Transverse colon (tissue), 4 donors: ENCODE measurements around the gene RNF25.

Experiments used
- EP300 ChIP-seq: sonication (generic); formaldehyde crosslinking; IDR thresholded peaks from one replicate; pipeline ENCODE4 v1.6.1; 2017; ENCODE audit warnings: antibody characterized with exemption, low read depth
- POLR2A ChIP-seq: fragments of 450-650 bp; IDR thresholded peaks from one replicate; pipeline ENCODE4 v1.6.1; 2016; ENCODE audit warnings: antibody characterized with exemption, mild to moderate bottlenecking, moderate library complexity
- POLR2AphosphoS5 ChIP-seq, 3 donors: sonication (generic); formaldehyde crosslinking; IDR thresholded peaks; one replicate each; pipeline ENCODE4 v1.6.1; 2016; ENCODE audit warnings: antibody characterized with exemption in 3 of 3
- TF ChIP-seq, protein P1 (sequence below), 5 experiments: fragments of 200-600 bp in 3 of 5; fragments of 450-650 bp in 2 of 5; sonication (generic) in 3 of 5; IDR thresholded peaks; 1 replicate in 2 of 5; 2 replicates in 3 of 5; pipeline ENCODE4 v1.5.1; 2016 to 2017; ENCODE audit warnings: antibody characterized with exemption in 5 of 5, inconsistent platforms in 3 of 5, mild to moderate bottlenecking in 2 of 5, moderate library complexity in 1 of 5

DNA sequence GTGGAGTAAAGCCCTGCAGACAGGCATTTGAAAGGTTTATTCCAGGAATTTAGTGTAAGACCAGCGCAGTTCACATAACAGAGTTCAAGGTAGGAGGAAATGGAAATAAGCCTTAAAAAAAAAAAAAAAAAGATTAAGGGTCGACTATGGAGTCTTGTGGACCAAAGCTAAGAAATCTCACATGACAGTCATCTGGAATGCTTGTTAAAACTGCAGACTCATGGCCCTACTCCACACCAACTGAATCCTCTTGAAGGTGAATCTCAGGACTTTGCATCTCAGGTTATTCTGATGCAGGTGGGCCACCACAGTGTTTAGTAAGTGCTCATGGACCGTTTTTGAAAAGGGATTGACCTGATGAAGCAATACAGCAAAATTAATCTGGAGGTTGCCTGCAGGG is 47.7 kb upstream of the RNF25 start:
- TF ChIP-seq, protein P1, sequence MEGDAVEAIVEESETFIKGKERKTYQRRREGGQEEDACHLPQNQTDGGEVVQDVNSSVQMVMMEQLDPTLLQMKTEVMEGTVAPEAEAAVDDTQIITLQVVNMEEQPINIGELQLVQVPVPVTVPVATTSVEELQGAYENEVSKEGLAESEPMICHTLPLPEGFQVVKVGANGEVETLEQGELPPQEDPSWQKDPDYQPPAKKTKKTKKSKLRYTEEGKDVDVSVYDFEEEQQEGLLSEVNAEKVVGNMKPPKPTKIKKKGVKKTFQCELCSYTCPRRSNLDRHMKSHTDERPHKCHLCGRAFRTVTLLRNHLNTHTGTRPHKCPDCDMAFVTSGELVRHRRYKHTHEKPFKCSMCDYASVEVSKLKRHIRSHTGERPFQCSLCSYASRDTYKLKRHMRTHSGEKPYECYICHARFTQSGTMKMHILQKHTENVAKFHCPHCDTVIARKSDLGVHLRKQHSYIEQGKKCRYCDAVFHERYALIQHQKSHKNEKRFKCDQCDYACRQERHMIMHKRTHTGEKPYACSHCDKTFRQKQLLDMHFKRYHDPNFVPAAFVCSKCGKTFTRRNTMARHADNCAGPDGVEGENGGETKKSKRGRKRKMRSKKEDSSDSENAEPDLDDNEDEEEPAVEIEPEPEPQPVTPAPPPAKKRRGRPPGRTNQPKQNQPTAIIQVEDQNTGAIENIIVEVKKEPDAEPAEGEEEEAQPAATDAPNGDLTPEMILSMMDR (IDR thresholded peaks at IDR 0.05) = no peak
- TF ChIP-seq POLR2A (no peak), POLR2AphosphoS5 (IDR thresholded peaks at IDR 0.05) (no peak), EP300 (no peak)
